CD4-positive, alpha-beta T cell treated with Interleukin-15 for 4 hours (primary cell): ENCODE measurements around the gene AGTRAP.

Experiments
- DNase-seq: peaks from one replicate; pipeline ENCODE4 v3.0.0-alpha.2; 2020; ENCODE audit warnings: low spot score

The AGTRAP gene, protein sequence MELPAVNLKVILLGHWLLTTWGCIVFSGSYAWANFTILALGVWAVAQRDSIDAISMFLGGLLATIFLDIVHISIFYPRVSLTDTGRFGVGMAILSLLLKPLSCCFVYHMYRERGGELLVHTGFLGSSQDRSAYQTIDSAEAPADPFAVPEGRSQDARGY

DNA sequence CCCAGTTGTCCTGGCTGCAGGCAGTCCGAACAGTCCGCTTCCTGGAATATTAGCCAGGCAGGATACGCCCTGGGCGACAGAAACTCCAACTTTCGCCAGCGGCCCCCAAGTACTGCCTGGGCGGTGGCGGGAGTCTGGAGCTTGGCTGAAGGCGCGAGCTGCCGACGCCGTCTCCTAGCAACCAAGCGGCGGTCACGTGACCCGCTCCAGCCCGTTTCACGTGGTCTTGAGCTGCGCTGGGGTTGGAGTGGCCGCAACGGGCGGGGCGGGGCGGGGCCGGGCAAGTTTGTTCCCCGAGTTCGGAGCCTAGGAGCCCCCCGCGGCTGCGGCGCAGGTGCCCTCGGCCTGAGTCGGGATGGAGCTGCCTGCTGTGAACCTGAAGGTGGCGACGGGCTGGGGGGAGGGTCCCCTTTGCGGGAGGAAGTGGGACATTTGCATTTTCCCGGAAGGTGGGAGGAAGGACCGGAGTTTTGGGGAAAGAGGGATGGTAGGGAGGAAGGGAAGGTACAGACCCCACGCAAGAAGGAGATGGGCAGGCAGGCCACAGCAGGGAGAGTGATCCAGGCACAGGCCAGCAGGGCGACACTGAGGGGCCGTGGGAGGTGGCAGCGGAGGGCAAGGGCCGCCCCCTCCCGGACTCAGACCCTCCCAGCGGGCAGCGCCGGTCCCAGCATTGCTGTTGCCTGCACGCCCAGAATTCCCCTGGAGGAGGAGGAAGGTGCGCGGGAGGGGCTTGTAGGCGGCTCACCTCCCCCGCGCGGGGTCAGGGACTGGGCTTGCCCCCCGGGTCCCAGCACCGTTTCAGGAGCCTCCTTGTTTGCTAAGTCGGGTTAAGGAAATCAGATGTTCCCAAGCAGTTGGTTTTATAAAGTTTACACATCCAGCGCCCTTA, at the start of gene AGTRAP:
Gene AGTRAP, plus strand, starts transcription at position 283 of the 892 bp plus-strand sequence. Its CDS starts 73 bp downstream, at position 356.
- peak; percentile 85 for DNase-seq

DNA sequence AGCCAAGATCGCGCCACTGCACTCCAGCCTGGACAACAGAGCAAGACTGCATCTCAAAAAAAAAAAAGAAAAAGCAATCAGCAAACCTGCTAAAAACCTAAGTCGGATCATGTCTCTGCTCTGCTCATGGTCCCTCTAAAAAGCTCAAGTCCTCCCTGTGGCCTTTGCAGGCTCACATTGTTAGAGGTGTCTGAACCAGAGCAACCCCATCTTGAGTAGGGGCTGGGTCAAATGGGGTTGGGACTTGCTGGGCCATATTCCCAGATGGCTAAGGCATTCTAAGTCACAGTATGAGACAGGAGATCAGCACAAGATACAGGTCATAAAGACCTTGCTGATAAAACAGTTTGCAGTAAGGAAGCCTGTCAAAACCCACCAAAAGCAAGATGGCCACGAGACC, 47.4 kb upstream of the AGTRAP start:
- no peak for DNase-seq

DNA sequence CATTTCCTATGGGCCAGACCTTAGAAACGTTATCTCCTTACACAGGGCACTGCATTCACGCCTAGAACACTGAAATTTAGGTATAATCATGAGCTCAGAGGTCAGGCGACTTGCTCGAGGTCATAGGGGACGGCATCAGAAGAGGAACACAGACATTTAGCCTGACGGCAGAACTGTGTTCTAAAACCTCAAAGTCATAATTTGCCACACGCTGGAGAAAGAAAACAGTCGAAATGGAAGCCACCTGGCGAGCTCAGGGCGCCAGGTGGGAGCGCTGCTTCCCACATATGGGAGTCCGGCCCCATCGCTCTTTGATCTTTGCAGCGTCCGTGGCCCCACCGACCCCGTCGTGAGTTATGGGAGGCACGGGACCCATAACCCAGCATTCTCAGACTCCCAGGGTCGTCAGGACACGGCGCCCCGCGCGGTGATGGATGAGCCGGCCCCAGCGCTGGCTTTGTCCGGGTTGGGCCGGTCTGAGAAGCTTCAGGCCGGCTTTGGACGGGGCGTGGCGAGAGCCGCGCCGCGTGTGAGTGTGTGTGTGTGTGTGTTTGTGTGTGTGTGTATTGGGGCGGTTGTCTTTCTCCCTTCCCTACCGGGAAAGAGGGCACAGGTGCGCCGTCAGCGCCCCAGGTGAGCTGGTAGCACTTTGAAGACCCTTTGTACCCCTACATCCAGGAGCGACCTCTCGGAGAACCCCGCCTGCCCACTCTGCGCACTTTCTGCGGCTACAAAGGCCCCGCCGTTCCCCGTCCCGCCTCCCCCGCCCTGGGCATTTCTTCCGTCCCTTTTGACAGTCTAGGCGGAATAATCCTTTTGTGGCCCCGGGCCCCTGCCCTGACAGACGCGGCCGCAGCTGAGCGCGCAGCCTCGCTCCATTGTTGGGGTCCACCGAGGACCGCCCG, 45.3 kb upstream of the AGTRAP start:
- no peak for DNase-seq

DNA sequence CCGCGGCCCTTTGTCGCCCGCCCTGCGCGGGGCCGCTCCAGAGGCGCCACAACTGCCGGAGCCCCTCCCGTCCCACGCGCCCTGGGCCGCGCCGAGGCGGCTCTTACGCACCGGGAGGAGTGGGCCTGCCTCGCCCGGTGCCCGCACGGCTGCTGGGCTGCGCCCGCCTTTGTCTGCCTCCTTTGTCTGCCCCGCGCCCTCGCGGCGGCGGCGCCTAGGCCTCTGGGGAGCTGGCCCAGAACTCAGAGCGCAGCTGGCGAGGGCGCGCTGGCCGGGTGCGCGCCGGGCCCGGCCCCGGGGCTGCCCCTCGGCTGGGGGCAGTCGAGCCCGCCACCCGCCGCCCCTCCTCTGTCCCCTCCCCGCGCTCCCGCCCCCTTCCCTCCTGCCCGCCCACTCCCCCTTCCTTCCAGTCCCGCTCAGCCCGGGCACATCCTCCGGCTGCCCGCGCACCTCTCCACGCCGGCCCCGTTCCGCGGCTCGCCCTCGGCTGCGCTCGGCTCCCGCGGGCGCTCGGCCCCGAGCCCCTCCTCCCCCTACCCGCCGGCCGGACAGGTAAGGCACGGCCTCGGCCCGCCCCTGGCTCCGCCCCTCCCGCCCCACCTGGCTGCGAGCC, 44.5 kb upstream of the AGTRAP start, which contains the start of gene DRAXIN:
Gene DRAXIN, plus strand, starts transcription at position 409 of the 613 bp plus-strand sequence. CDS start 14,549 bp downstream, outside the sequence.
- DNase-seq, result no peak

DNA sequence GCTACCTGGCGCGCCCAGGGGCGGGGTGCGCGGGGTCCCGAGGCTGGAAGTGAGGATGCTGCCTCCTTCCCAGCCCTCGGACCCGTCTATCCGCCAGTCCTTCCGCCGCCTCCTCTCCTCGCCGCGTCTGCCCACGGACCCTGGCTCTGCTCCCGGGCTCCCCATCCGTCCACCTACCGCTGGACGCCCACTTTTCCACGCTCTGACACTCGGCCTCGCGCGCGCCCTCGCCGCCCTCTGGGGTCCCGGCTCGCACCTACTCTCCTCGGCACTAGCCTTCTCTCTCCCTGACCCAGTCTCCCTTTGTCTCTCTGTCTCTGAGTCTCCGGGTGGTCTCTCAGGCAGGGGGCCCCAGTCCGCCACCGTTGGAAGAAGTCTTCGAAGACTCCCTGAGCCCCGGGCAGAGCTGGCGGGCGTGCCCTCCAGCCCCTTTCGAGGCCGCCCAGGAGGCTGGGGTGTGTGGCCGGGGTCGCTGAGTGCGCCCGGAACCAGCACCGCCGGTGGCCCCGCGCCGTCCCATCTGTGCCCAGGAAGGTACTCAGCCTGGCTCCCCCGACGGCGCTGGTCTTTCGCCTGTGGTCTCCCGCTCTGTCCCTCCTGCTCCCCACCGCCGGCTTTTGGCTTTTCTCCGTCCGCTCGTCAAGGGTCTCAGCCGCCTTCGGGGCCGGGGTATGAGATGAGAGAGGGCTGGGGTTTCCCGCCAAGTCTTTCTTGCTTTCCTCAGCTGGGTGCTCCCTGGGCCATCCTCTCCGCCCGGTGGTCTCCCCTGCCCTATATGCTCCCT, 43.8 kb upstream of the AGTRAP start:
- no peak for DNase-seq

DNA sequence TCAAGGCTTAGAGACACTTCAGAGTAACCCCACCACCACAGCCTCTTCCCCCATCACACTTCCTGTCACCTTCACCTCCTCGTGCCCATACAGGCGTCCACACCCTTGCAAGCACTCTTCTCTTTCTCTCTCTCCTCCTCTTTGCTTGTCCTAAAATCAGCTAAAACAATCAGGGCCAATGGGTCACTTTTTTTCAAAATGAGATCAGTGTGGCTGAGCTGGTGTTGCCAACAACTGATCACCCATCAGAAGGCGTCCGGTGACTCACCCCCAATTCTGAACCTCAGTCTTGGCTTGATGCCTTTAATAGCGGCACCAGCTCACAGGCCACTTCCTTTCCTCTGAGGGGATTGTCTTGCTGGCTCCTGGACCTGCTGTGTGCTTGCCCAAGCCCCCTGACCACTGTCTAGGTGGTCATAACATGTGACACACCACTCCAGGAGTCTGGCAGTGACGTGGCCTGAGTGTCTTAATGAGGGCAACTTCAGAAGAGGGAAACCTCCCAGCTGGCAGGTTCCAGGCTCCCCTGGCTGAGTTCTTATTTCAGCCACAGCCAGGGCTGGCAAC, 42.8 kb upstream of the AGTRAP start:
- peak; percentile 60 for DNase-seq

DNA sequence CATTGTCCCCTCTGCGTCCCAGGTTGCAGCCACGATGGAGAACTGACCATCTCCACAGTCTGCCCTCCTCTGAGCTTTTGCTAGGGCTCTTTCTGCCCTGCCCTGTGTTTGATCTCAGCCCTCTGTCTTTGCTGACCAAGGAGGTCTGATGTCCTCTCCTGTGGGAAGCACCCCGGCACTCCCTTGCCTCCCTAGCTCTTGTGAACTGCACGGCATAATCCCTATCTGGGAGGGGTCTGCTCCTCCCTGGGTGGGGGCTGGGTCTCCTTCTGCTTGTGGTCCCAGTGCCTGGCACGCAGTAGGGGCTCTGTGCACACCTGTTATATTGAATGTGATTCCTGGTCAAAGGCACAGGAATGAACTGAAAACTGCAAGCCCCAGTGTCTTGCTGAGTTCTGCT, 42.0 kb upstream of the AGTRAP start:
- no peak for DNase-seq

DNA sequence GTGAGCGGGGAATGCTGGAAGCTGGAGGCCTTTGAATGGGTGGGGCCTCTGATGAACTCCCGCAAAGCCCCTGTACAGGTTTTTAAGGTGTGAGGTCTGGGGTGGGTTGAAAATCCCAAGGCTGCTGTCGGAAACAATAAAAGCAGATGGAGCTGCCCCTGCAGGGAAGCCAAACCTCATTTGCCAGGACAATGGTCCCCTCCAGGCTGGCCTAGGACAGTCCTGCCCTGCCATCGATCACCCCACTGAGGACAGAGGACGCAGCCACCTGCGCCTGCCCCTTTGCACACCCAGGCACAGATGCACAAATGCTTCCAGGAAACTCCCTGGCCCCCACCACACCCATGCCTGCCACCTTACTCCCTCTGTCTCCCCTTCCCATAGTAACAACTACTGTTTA, 40.1 kb upstream of the AGTRAP start:
- no peak for DNase-seq

DNA sequence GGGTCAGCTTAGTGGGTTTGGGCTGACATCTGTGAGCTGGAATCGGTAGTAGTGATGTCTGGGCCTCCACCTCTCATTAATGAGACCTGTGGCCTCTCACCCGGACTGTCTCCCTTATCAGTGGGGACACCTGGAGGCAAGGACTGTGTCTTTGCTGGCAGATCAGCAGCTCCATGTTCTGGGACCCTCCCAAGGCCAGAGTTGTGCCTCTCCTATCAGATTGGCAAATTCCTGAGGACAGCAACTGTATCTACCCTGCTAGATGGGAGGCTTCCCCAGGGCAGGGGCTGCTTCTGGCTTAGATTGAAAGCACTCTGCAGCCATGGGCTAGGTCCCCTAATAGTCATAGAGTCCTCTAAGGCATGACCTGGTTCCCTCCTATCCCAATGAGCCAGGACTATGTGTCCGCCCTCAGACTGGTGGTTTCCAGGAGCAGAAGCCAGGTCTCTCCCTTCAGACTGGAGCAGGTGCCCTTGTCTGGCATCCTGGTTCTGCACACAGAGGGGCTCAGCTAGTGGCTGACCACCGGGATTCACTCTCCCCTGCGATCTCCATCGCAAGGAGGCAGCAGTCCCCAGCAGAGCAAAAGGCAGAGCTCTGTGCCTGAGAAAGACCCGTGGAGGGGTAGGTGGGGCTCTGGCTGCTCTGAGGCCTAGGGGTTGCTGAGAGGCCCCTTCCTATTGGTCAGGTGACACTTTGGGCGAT, 38.6 kb upstream of the AGTRAP start:
- DNase-seq, result no peak

DNA sequence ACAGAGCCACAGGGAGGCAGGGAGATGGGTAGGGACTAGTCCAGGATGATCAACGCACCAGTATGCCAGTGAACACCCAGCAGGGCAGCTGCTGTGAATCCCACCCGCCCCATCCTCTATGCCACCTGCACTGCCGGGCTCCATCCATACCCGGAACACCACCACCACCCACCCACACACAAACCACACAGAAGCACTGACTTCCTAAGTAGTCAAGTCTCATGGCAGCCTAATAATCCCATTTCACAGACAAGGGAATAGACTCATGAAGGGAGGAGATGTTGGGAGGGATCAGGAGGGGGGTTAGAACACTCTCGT, 38.1 kb upstream of the AGTRAP start:
- DNase-seq, result no peak

DNA sequence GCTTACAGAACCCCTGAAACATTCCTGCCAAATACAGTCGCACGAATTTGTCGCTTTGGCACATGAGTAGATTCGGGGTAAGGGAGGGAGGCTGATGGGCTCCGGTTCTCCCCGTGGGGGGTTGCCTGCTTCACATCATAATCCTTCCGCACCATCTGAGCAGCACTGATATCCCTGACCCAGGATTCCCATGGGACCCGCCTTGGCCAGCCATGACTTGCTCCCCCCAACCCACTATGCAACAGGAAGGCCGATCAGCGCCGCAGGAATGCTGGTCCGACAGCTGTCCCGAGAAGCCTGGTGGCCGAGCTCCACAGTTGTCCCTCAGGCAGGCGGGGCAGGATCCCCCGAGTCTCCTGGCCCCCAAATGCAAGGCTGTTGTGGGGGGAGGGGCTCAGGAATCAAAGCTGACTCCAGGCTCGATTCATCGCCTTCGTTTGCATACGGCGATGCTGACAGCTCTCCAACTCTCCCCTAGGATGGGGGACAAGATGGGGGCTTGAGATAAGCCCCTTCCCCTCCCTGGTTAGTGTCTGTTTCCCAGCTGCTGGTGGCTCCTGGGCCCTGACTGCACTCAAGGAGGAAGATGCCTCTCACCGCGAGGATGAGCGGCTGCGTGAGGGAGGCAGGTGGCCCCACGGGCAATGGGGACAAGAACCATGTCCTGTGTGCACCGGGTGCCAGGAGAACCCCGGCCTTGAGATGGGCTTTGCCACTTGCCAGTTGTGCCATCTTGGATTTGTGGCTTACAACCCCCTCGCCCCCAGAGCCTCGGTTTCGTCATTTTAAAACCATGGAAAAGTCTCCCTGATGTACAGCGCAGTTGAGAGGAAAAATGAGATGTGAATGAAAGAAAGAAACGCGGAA, 35.1 kb upstream of the AGTRAP start:
- DNase-seq, result no peak

DNA sequence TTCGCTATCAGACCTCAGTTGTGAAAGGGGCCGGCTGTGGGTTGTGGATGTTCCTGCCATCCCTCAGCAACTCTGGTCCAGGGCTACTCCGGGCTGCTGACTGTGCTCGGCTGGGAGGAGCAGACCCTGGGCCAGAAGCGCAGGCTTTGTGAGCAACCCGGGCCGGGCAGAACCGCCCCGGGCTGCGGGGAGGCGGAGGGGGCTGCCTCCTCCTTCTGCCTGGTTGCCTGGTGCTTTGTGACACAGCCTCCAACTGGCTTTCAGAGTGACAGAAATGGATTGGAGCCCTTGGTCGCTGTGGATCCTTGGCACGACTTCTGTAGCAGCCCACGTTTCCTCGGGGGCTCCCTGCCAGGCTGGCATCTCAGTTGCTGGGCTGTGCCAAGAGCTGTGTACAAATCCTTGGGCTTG, 34.4 kb upstream of the AGTRAP start:
- no peak for DNase-seq

DNA sequence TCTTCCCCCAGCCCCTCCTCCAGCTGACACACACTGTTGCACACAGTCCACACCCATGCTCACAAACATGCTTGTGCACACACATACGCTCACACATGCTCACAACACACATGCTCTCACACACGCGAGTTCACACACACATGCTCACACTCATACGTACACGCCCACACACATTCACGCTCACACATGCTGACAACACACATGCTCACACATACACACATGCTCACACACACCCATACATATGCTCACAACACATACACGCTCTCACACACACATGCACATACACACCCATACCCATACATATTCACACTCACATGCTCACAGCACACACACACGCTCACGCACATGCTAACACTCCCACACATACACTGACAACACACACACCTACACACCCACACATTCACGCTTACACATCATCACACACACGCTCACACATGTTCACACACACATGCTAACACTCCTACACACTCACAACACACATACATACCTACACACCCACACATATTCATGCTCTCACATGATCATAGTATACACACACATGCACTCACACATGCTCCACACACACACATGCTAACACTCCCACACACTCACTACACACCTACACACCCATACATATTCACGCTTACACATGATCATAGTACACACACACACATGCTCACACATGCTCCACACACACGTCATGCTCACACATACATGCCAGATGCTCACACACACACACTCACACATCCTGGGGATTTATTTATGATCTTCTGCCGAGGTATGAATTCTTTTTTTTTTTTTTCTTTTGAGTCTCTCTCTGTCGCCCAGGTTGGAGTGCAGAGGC, 33.7 kb upstream of the AGTRAP start:
- no peak for DNase-seq

DNA sequence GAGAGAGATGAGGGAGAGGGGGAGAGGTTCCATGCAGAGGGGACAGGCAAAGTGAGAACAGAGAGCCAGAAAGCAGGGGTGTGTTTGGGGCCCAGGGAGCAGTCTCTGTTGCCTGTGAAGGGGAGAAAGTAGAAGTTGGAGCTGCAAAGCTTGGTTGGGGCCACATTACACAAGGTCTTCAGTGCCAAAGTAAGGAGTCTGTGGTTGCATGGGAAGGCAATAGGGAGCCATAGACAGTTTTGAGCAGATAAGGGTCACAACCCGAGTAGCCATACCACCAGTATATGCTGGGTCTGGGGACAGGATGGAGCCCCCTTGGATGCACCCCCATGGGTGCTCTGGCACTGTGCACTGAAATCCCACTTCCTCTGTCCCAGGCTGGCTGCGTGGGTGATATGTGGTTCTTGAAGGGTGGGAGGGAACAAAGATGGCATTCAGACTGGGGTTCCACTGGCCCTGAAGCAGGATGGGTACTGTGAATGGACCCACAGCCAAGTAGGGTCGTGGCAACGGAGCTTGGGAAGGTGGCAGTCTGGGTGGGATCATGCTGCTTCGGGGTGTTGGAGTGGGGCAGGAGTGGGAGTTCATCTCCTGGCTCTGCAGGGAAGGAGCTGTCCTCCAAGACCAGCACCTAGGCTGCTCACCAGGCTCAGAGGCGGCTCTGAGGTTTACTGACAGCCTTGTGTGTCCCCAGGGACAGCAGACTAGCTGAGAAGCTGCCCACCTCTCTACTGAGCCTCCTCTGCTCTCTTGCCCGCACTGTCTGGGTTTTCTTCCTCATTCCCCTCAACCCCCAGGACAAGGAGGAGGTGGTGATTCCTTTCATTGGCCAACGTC, 32.4 kb upstream of the AGTRAP start:
- no peak for DNase-seq

DNA sequence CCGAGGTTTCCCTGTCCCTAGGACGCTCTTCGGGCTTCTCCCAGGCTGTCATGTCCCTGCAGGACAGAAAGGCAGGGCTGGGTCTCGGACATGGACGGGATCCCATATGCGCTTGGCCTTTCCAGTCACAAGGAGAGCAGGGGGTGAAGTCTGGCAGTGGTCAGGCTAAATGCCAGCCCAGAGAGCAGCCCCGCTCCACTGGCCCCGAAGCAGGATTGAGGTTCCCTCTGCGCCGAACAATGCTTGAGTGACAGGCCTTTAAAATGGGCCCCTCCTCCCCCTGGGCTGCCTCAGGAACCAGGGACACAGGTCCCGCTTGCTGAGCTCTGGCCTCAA, 31.8 kb upstream of the AGTRAP start:
- DNase-seq, result no peak

DNA sequence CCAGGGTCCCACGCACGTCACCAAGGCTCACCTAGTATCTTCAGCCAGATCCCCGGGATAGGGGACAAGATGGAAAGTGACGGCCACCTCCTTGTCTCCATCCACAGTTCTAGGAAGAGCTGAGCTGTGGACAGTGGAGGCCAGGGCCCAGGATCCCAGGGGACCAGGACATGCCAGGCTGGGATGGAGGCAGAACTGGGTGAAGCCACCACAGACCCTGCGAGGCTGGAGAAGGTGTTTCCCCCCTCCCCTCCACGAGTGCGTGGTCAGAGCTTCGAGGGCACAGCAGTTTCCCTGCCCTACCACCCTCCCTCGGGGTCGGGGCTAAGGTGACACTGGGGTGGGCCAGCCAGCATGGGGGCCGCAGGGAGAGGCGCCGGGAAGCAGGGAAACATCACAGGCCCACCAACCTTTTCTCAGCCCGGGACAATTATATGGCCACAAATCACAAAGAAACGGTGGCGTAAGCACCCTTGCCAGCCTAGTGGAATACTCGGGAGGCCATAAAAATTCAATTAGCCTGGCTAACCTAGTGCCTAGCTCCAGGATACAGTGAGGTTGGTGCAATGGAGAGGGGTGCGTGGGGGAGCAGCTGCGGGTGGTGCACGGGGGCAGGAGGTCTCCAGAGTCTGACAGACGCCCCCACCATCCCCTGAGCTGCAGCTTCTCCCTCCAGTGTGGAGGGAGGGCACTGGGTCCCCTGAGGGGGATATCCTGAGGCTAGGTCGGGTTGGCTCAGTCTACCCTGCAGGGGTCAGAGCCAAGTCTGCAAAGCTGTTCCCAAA, 31.1 kb upstream of the AGTRAP start:
- DNase-seq, result no peak

DNA sequence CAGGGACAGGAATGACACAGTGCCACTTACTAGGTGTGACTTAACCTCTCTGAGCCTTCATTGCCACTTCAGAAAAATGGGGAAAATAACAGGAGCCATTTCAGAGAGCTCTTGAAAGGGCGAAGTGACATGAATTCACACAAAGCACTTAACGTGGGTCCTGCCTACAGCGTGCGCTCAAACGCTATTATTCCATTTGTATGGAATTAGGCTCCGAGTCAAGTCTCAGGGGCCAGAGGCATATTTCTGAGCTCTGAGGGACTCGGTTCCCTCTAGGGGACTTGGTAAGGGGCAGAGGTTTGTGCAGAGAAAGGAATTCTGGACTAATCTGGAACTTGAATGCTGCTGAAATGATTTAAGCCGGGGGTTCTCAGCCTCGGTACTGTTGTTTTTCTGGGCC, 30.3 kb upstream of the AGTRAP start:
- no peak for DNase-seq
